Sigmoid colon (tissue), 4 donors: ENCODE data around the gene SRP68.

Source experiments
- CTCF ChIP-seq, 4 experiments: fragments of 450-650 bp in 3 of 4; fragments of 200-600 bp in 1 of 4; IDR thresholded peaks; one replicate each; pipeline ENCODE4 v1.5.1; 2016 to 2019; ENCODE audit warnings: antibody characterized with exemption in 4 of 4, mild to moderate bottlenecking in 3 of 4, moderate library complexity in 2 of 4
- EP300 ChIP-seq, 4 donors: sonication (generic); formaldehyde crosslinking; IDR thresholded peaks; one replicate each; pipeline ENCODE4 v1.6.1; 2017; ENCODE audit warnings: antibody characterized with exemption in 4 of 4

- no peak for TF ChIP-seq CTCF (IDR thresholded peaks at IDR 0.05)
- TF ChIP-seq EP300 (IDR thresholded peaks at IDR 0.05), result no peak
These were observed 5.3 kb upstream of the SRP68 start for GRCh38 chr17:76077584-76078110.
